A673 (cell line): ENCODE measurements around the gene EPHA5. TPM values are rescaled to one million over a fixed set of nuclear protein-coding genes. Genes with fewer than 3 reads are reported as not detected.

ENCODE experiments used
- BruUV-seq: library from RNA; stranded (reverse); fragments of 400-500 nt; replicated peaks from 2 replicates; lab custom pipeline; 2021; lab: Mats Ljungman, UMichigan
- CTCF ChIA-PET: fragments of 300-600 bp; sonication (Branson Sonifier 250); formaldehyde crosslinking; loops from one replicate; lab custom pipeline; 2022; ENCODE audit warnings: antibody characterized with exemption; lab: Charles Lee
- POLR2A ChIA-PET: fragments of 300-600 bp; sonication (Branson Sonifier 250); formaldehyde crosslinking; loops from one replicate; lab custom pipeline; 2022; ENCODE audit warnings: antibody characterized with exemption; ENCODE audit not compliant: low non-redundant PET; lab: Charles Lee
- DNase-seq: peaks from one replicate; pipeline ENCODE4 v3.0.0-alpha.2; 2015; ENCODE audit warnings: low spot score
- H3K27ac ChIP-seq: fragments of 200-600 bp; sonication (generic); 2 replicates; pipeline ENCODE4 v1.5.1; 2016; ENCODE audit warnings: mixed run types, low read depth, mild to moderate bottlenecking, mixed read lengths, antibody characterized with exemption, low read length; ENCODE audit not compliant: poor library complexity, severe bottlenecking
- H3K27me3 ChIP-seq: fragments of 200-600 bp; sonication (generic); replicated peaks from 2 replicates; pipeline ENCODE4 v1.6.1; 2017; ENCODE audit warnings: mixed run types, low read depth, mild to moderate bottlenecking, mixed read lengths, antibody characterized with exemption, low read length; ENCODE audit not compliant: insufficient read depth, poor library complexity
- H3K36me3 ChIP-seq: fragments of 200-600 bp; sonication (generic); 2 replicates; pipeline ENCODE4 v1.6.1; 2016; ENCODE audit warnings: mixed run types, mild to moderate bottlenecking, mixed read lengths, antibody characterized with exemption, low read length; ENCODE audit not compliant: insufficient read depth, poor library complexity, severe bottlenecking
- H3K4me1 ChIP-seq: fragments of 200-600 bp; sonication (generic); 2 replicates; pipeline ENCODE4 v1.6.1; 2017; ENCODE audit warnings: mixed run types, mild to moderate bottlenecking, mixed read lengths, antibody characterized with exemption, low read length; ENCODE audit not compliant: insufficient read depth, poor library complexity, severe bottlenecking
- H3K4me3 ChIP-seq: fragments of 200-600 bp; sonication (generic); 2 replicates; pipeline ENCODE4 v1.5.1; 2016; ENCODE audit warnings: low read depth, mixed run types, mild to moderate bottlenecking, mixed read lengths, low read length; ENCODE audit not compliant: poor library complexity, severe bottlenecking
- H3K9me3 ChIP-seq: fragments of 200-600 bp; sonication (generic); 2 replicates; pipeline ENCODE4 v1.6.1; 2016; ENCODE audit warnings: mixed run types, low read depth, mild to moderate bottlenecking, mixed read lengths, antibody characterized with exemption, low read length; ENCODE audit not compliant: poor library complexity, severe bottlenecking
- CTCF ChIP-seq: fragments of 300-800, 200-600 bp; sonication (generic); conservative IDR thresholded peaks from 2 replicates; pipeline ENCODE4 v1.5.1; 2017; ENCODE audit warnings: low read depth, mild to moderate bottlenecking, antibody characterized with exemption, low read length, moderate library complexity, mixed read lengths
- EZH2 ChIP-seq: fragments of 200-600 bp; sonication (generic); IDR thresholded peaks from 2 replicates; pipeline ENCODE4 v1.6.1; 2017; ENCODE audit warnings: borderline replicate concordance, low read depth, mild to moderate bottlenecking, mixed read lengths, antibody characterized with exemption, low read length; ENCODE audit not compliant: poor library complexity, severe bottlenecking
- intact Hi-C: fragments of 100-400 bp; cut with micrococcal nuclease; formaldehyde crosslinking; loops from one replicate; pipeline ENCODE4 v1.10.0; 2022; ENCODE audit not compliant: unreplicated experiment
- total RNA-seq: library from RNA; stranded (reverse); gene quantifications from 2 replicates; pipeline ENCODE4 v1.2.3, GENCODE V29; 2021

The EPHA5 gene
- total RNA-seq, 1 experiment from 2014 or later = 6.0 TPM

DNA sequence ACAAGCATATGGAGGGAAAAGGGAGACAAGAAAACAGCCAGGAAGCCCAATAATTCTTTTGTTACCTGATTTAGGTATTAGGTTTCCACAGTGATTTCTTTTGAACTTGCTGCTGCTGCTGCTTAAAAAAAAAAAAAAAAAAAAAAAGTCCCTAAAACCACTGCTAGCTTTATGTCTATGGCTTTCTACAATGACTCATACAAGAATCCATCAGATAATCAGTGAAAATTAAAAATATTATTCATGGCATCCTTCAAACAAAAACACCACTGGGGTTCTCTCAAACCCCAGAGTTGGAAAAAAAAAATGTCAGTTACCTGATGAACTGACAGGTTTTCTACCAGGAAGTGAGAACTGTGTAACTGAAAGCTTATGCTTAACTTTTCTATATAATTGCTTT lies 14.3 kb downstream of the EPHA5 start:
- no peaks in the 10 kb centered on the region for H3K36me3 ChIP-seq
- H3K9me3 ChIP-seq = no peaks in the 10 kb centered on the region
- no peaks in the 10 kb centered on the region for H3K27me3 ChIP-seq
- no peak overlapping the region for H3K27ac ChIP-seq
- no peak overlapping the region for H3K4me3 ChIP-seq
- no peak for DNase-seq
- ChIA-PET POLR2A (no interaction called here), CTCF (no interaction called here)
- H3K4me1 ChIP-seq = peaks cover 35% of the 10 kb centered on the region
- BruUV-seq = no TSS peak
- no peak for TF ChIP-seq CTCF
- no peak for TF ChIP-seq EZH2
- intact Hi-C loops = no loop called here

DNA sequence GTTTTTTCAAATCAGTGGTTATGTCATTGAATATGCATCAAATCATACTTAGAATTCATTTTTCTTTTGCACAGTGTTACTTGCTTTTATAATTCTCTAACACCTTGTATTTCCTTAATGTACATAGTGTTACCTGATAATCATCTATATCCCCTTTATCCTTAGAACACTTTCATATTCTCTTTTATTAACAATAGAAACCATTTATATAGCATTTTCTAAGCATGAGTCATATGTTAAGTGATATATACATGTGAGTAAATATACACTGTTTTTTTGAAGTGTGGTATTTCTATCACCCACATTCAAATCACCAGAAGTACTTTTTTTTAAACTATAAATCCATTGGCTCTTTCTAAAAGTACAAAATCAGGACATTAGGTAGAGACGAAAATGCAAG lies 15.3 kb downstream of the EPHA5 start:
- no peak overlapping the region for H3K27ac ChIP-seq
- intact Hi-C loops = no loop called here
- ChIA-PET CTCF (no interaction called here), POLR2A (no interaction called here)
- no peaks in the 10 kb centered on the region for H3K27me3 ChIP-seq
- DNase-seq = no peak
- peaks cover 34% of the 10 kb centered on the region for H3K4me1 ChIP-seq
- no peaks in the 10 kb centered on the region for H3K9me3 ChIP-seq
- no TSS peak for BruUV-seq
- TF ChIP-seq EZH2 (no peak), CTCF (no peak)
- H3K4me3 ChIP-seq = no peak overlapping the region
- no peaks in the 10 kb centered on the region for H3K36me3 ChIP-seq

- no peak overlapping the region for H3K4me3 ChIP-seq
- H3K4me1 ChIP-seq = peaks cover 34% of the 10 kb centered on the region
- intact Hi-C loops = no loop called here
- no TSS peak for BruUV-seq
- H3K36me3 ChIP-seq = no peaks in the 10 kb centered on the region
- H3K9me3 ChIP-seq = no peaks in the 10 kb centered on the region
- ChIA-PET POLR2A (no interaction called here), CTCF (no interaction called here)
- no peak for DNase-seq
- H3K27me3 ChIP-seq = no peaks in the 10 kb centered on the region
- TF ChIP-seq CTCF (no peak), EZH2 (no peak)
- no peak overlapping the region for H3K27ac ChIP-seq
Observed at GRCh38 chr4:65653740-65654361, 16.4 kb downstream of the EPHA5 start.
